ENCODE measurements around the gene XPO6. TPM values are rescaled to one million over a fixed set of nuclear protein-coding genes. Genes with fewer than 3 reads are reported as not detected.

The XPO6 gene
- total RNA-seq, 8 experiments from 2014 or later = 61.4 to 150 (median 82.2) TPM

- 58 to 95% (median 89%) methylated on average over 2 to 5 of the region's 6 CpGs; no CpG with 5 or more reads in 1 of the 10 experiments for WGBS, 10 experiments
- no peak overlapping the region for H3K4me3 ChIP-seq
- H3K4me1 ChIP-seq (replicated peaks in 1 of 2) = peaks cover 0 to 2% of the 10 kb centered on the region in 2 donors
- in situ Hi-C loops (cut with MboI; ENCODE audit: low pct_unique_long_range_greater_than_20kb in 2 of 9, low sequenced_read_pairs in 9 of 9, unreplicated experiment in 9 of 9) = no loop called here
- peak in 3 of 8 experiments; percentile 21 to 49 (median 30) for ATAC-seq (replicated peaks in 6 of 8)
- no peak overlapping the region for H3K27ac ChIP-seq
Measured at GRCh38 chr16:28188085-28188916, 23.5 kb downstream of the XPO6 start.

DNA sequence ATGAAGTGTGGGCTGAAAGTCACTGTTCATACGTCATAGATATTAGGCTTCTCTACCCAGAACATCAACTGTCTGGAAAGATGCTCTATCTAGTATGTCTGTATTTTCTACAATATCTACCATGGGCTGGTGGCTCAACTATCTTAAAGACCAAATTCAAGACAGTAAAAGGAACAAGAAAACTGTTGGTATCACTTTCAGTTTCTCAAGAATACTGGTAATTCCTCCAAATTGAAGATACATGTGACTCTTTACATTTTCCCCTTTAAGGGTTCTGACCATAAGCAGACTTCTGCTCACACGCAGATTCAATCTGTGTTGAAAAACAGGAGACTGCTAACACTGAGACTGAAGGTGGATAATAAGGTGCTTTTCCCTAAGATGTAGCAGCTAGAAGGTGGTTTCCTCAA, 24.2 kb downstream of the XPO6 start:
- Histone ChIP-seq H3K4me3 (no peak overlapping the region), H3K4me1 (replicated peaks in 1 of 2) (peaks cover 0 to 2% of the 10 kb centered on the region in 2 donors), H3K27ac (no peak overlapping the region)
- 75 to 100% (median 94%) methylated on average over 1 to 2 of the region's 2 CpGs for WGBS, 10 experiments
- ATAC-seq (replicated peaks in 6 of 8) = no peak
- in situ Hi-C loops (cut with MboI; ENCODE audit: low pct_unique_long_range_greater_than_20kb in 2 of 9, low sequenced_read_pairs in 9 of 9, unreplicated experiment in 9 of 9) = no loop called here

DNA sequence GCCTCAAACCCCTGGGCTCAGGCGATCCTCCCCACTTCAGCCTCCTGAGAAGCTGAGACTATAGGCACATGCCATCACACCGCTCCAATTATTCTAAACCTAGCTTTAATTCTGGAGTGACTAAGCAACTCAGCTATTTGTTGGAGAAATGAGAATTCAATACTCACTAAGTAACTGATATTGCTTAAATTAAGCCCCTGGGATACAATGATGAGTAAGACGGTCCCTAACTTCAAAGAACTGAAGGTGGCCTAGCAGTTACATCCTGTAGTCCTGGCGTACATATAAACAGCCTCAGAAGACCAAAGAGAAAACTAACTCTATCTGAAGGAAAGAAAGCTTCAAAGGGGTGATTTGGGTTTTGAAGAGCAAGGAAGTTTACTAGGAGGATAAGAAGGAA, 25.0 kb downstream of the XPO6 start:
- Histone ChIP-seq H3K4me3 (no peak overlapping the region), H3K27ac (no peak overlapping the region), H3K4me1 (replicated peaks in 1 of 2) (peaks cover 2 to 4% of the 10 kb centered on the region in 2 donors)
- WGBS, 10 experiments = 72 to 100% (median 96%) methylated on average over 1 to 3 of the region's 4 CpGs; no CpG with 5 or more reads in 2 of the 10 experiments
- peak in 1 of 8 experiments; percentile 8 for ATAC-seq (replicated peaks in 6 of 8)
- in situ Hi-C loops (cut with MboI; ENCODE audit: low pct_unique_long_range_greater_than_20kb in 2 of 9, low sequenced_read_pairs in 9 of 9, unreplicated experiment in 9 of 9) = no loop called here

- Histone ChIP-seq H3K4me1 (replicated peaks in 1 of 2) (peaks cover 9 to 14% of the 10 kb centered on the region in 2 donors), H3K4me3 (no peak overlapping the region), H3K27ac (no peak overlapping the region)
- WGBS, 10 experiments = 100% methylated on average over 1 of the region's 1 CpG; no CpG with 5 or more reads in 7 of the 10 experiments
- ATAC-seq (replicated peaks in 6 of 8) = no peak
- in situ Hi-C loops (cut with MboI; ENCODE audit: low pct_unique_long_range_greater_than_20kb in 2 of 9, low sequenced_read_pairs in 9 of 9, unreplicated experiment in 9 of 9) = no loop called here
Measured at GRCh38 chr16:28185696-28186095, 26.1 kb downstream of the XPO6 start.

DNA sequence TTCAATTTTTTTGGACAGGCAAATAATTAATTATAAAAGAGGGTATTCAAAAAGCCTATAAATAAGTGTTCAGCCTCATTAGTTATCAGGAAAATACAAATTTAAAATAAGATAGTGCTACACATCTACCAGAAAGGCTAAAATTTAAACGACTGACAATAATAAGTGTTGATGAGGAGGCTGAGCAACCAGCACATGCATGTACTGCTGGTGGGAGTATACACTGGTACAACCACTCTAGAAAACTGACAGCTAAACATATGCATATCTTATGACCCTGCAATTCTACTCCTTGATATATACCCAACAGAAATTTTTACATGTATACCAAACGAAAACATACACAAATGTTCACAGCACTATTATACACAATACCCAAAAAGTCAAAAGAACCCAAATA, 27.1 kb downstream of the XPO6 start:
- in situ Hi-C loops (cut with MboI; ENCODE audit: low pct_unique_long_range_greater_than_20kb in 2 of 9, low sequenced_read_pairs in 9 of 9, unreplicated experiment in 9 of 9) = no loop called here
- H3K4me3 ChIP-seq = no peak overlapping the region
- H3K4me1 ChIP-seq (replicated peaks in 1 of 2) = peaks cover 9 to 14% of the 10 kb centered on the region in 2 donors
- 71 to 100% (median 100%) methylated on average over 1 to 2 of the region's 2 CpGs; no CpG with 5 or more reads in 1 of the 10 experiments for WGBS, 10 experiments
- ATAC-seq (replicated peaks in 6 of 8) = no peak
- no peak overlapping the region for H3K27ac ChIP-seq

DNA sequence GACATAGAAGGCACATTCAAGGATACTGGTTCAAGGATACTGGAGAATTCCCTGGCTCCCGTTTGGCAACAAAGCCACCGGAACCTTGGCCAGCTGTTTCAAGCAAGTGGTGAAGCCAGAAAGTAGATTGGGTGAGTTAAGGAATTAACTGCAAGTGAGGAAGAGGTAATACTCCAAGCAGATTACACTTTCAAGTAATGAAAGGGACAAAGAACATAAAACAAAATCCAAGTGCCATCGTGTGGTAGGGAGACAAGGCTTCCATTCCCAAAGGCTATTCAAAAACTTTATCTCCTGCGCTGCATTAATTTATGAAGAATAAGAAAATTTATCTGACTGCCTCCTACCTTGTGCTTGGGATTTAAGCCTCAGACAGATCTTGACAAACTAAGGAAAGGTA, 27.8 kb downstream of the XPO6 start:
- in situ Hi-C loops (cut with MboI; ENCODE audit: low pct_unique_long_range_greater_than_20kb in 2 of 9, low sequenced_read_pairs in 9 of 9, unreplicated experiment in 9 of 9) = no loop called here
- WGBS, 10 experiments = 67 to 100% (median 92%) methylated on average over 2 to 4 of the region's 4 CpGs; no CpG with 5 or more reads in 1 of the 10 experiments
- no peak for ATAC-seq (replicated peaks in 6 of 8)
- Histone ChIP-seq H3K4me3 (no peak overlapping the region), H3K4me1 (replicated peaks in 1 of 2) (peaks cover 9 to 14% of the 10 kb centered on the region in 2 donors), H3K27ac (no peak overlapping the region)

DNA sequence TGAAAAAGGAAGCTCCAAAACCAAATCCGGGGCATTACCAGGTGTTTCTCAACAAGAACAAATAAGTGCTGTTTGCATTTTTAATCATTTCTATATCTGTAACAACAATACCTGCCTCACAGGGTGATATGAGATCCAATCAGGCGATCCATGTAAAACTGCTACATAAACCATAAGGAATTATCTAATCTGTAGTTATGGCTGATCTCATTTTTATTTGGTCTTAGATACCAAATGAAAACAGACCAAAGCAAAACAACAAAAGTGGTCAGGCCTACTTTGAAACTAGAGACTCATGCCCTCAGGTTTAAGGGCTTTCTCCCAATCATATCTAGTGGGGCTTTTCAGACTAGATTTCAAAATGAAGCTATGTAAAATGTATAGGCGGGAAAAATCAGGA, 28.3 kb downstream of the XPO6 start:
- 77 to 100% (median 94%) methylated on average over 1 to 3 of the region's 3 CpGs; no CpG with 5 or more reads in 1 of the 10 experiments for WGBS, 10 experiments
- in situ Hi-C loops (cut with MboI; ENCODE audit: low pct_unique_long_range_greater_than_20kb in 2 of 9, low sequenced_read_pairs in 9 of 9, unreplicated experiment in 9 of 9) = no loop called here
- Histone ChIP-seq H3K4me1 (replicated peaks in 1 of 2) (peaks cover 9 to 14% of the 10 kb centered on the region in 2 donors), H3K27ac (no peak overlapping the region), H3K4me3 (no peak overlapping the region)
- no peak for ATAC-seq (replicated peaks in 6 of 8)

GRCh38 chr16:28182801-28183200, 29.0 kb downstream of the XPO6 start:
- Histone ChIP-seq H3K27ac (no peak overlapping the region), H3K4me3 (no peak overlapping the region), H3K4me1 (replicated peaks in 1 of 2) (peaks cover 9 to 14% of the 10 kb centered on the region in 2 donors)
- ATAC-seq (replicated peaks in 6 of 8) = no peak
- WGBS, 10 experiments = 33 to 100% (median 92%) methylated on average over 3 of the region's 3 CpGs
- in situ Hi-C loops (cut with MboI; ENCODE audit: low pct_unique_long_range_greater_than_20kb in 2 of 9, low sequenced_read_pairs in 9 of 9, unreplicated experiment in 9 of 9) = no loop called here

GRCh38 chr16:28182183-28182582, 29.6 kb downstream of the XPO6 start:
- ATAC-seq (replicated peaks in 6 of 8) = peak in 3 of 8 experiments; percentile 21 to 50 (median 23)
- in situ Hi-C loops (cut with MboI; ENCODE audit: low pct_unique_long_range_greater_than_20kb in 2 of 9, low sequenced_read_pairs in 9 of 9, unreplicated experiment in 9 of 9) = no loop called here
- H3K27ac ChIP-seq = no peak overlapping the region

GRCh38 chr16:28181515-28181914, 30.2 kb downstream of the XPO6 start:
- Histone ChIP-seq H3K27ac (no peak overlapping the region), H3K4me1 (replicated peaks in 1 of 2) (peaks cover 9 to 14% of the 10 kb centered on the region in 2 donors), H3K4me3 (no peak overlapping the region)
- peak in 7 of 8 experiments; percentile 47 to 93 (median 63) for ATAC-seq (replicated peaks in 6 of 8)
- WGBS, 10 experiments = 40 to 86% (median 83%) methylated on average over 1 to 2 of the region's 2 CpGs; no CpG with 5 or more reads in 7 of the 10 experiments
- in situ Hi-C loops (cut with MboI; ENCODE audit: low pct_unique_long_range_greater_than_20kb in 2 of 9, low sequenced_read_pairs in 9 of 9, unreplicated experiment in 9 of 9) = no loop called here

More at GRCh38 chr16:28182183-28182582, 29.6 kb downstream of the XPO6 start:
- H3K4me1 ChIP-seq (replicated peaks in 1 of 2) = peaks cover 9 to 14% of the 10 kb centered on the region in 2 donors
- 30 to 100% (median 75%) methylated on average over 1 to 7 of the region's 7 CpGs; no CpG with 5 or more reads in 1 of the 10 experiments for WGBS, 10 experiments
- H3K4me3 ChIP-seq = no peak overlapping the region

DNA sequence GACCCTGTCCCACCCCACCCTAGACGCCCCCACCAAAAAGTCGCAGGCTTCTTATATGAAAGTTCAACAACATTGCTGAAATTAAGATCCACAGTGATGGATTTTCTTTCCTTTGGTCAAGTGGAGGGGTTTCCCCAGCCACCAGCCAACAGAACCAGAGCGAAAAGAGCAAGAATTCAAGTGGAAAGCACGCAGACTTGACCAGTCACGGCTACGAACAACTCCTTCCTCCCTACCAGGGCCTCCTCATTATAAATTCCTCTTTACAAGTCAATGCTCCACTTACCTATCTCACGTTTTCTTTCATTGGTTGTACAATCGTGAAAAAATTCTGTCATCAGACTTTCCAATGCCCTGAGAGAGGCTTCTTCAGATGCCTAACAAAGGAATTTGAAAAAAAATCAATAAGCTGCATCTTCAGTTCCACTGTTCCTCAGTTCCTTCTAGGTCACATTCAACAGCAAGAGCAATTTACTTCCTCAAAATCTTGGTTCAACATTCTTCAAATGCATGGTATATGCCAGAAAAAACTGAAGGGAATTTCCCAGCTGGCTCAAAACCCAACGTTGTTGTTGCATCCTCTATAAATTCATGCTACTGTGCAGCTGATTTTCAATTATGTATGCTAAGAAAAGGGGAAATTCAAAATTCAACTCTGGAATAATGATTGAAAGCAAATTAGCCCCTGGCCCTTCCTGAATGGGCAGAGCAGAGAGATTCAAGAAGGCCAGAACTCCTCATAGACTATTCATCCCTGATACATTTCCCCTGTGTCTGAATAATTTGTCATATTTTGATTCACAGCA, 30.9 kb downstream of the XPO6 start:
- Histone ChIP-seq H3K4me3 (no peak overlapping the region), H3K27ac (no peak overlapping the region), H3K4me1 (replicated peaks in 1 of 2) (peaks cover 9 to 14% of the 10 kb centered on the region in 2 donors)
- in situ Hi-C loops (cut with MboI; ENCODE audit: low pct_unique_long_range_greater_than_20kb in 2 of 9, low sequenced_read_pairs in 9 of 9, unreplicated experiment in 9 of 9) = no loop called here
- 22 to 97% (median 89%) methylated on average over 2 to 8 of the region's 9 CpGs for WGBS, 10 experiments
- peak in 5 of 8 experiments; percentile 8 to 87 (median 70) for ATAC-seq (replicated peaks in 6 of 8)

- Histone ChIP-seq H3K4me1 (replicated peaks in 1 of 2) (peaks cover 9 to 14% of the 10 kb centered on the region in 2 donors), H3K4me3 (no peak overlapping the region), H3K27ac (no peak overlapping the region)
- in situ Hi-C loops (cut with MboI; ENCODE audit: low pct_unique_long_range_greater_than_20kb in 2 of 9, low sequenced_read_pairs in 9 of 9, unreplicated experiment in 9 of 9) = no loop called here
- 83 to 100% (median 100%) methylated on average over 1 of the region's 1 CpG; no CpG with 5 or more reads in 5 of the 10 experiments for WGBS, 10 experiments
- ATAC-seq (replicated peaks in 6 of 8) = no peak
Measured at GRCh38 chr16:28179354-28179753, 32.4 kb downstream of the XPO6 start.

GRCh38 chr16:28175715-28176114, 36.0 kb downstream of the XPO6 start:
- in situ Hi-C loops (cut with MboI; ENCODE audit: low pct_unique_long_range_greater_than_20kb in 2 of 9, low sequenced_read_pairs in 9 of 9, unreplicated experiment in 9 of 9) = no loop called here
- ATAC-seq (replicated peaks in 6 of 8) = no peak
- Histone ChIP-seq H3K4me3 (no peak overlapping the region), H3K4me1 (replicated peaks in 1 of 2) (peaks cover 0 to 3% of the 10 kb centered on the region in 2 donors), H3K27ac (no peak overlapping the region)
- WGBS, 10 experiments = 92 to 100% (median 96%) methylated on average over 1 to 5 of the region's 5 CpGs; no CpG with 5 or more reads in 2 of the 10 experiments

Measured in motor neuron (in vitro differentiated cells).